Peyer's patch (tissue), 4 donors: Measurements from ENCODE around the gene CLMN.

ENCODE experiments used
- CTCF ChIP-seq, 6 experiments: fragments of 450-650 bp in 4 of 6; fragments of 200-600 bp in 2 of 6; sonication (generic) in 1 of 6; IDR thresholded peaks; one replicate each; pipeline ENCODE4 v1.5.1; 2017 to 2019; ENCODE audit warnings: antibody characterized with exemption in 6 of 6, mild to moderate bottlenecking in 3 of 6, moderate library complexity in 1 of 6
- POLR2A ChIP-seq, 2 donors: fragments of 450-650 bp; IDR thresholded peaks; one replicate each; pipeline ENCODE4 v1.5.1; 2017; ENCODE audit warnings: antibody characterized with exemption in 2 of 2, mild to moderate bottlenecking in 2 of 2, moderate library complexity in 2 of 2

- peak in 1 of 6 experiments; percentile 7 for TF ChIP-seq CTCF (IDR thresholded peaks at IDR 0.05)
- no peak for TF ChIP-seq POLR2A (IDR thresholded peaks at IDR 0.05)
Measured at GRCh38 chr14:95359994-95360826, 40.5 kb upstream of the CLMN start.
